Activated CD4-positive, alpha-beta memory T cell treated with anti-CD3 and anti-CD28 coated beads for 36 hours (primary cell): ENCODE data around the gene GLRA1. TPM values are rescaled to one million over a fixed set of nuclear protein-coding genes. Genes with fewer than 3 reads are reported as not detected.

Experiments used
- CTCF ChIA-PET: fragments of 350-600 bp; sonication (Branson Sonifier 250); formaldehyde crosslinking; loops from one replicate; lab custom pipeline; 2021; ENCODE audit warnings: antibody characterized with exemption, inconsistent platforms; lab: Charles Lee
- POLR2A ChIA-PET: fragments of 350-600 bp; sonication (Branson Sonifier 250); formaldehyde crosslinking; loops from one replicate; lab custom pipeline; 2021; ENCODE audit warnings: antibody characterized with exemption; lab: Charles Lee
- DNase-seq: peaks from one replicate; pipeline ENCODE4 v3.0.0-alpha.2; 2020
- H3K27ac Mint-ChIP-seq: one replicate; pipeline ENCODE4 v1.8.0; 2021; ENCODE audit warnings: mixed read lengths
- H3K27me3 Mint-ChIP-seq: one replicate; pipeline ENCODE4 v1.8.0; 2021; ENCODE audit warnings: mixed read lengths
- H3K36me3 Mint-ChIP-seq: one replicate; pipeline ENCODE4 v1.8.0; 2021; ENCODE audit warnings: mixed read lengths
- H3K4me1 Mint-ChIP-seq: one replicate; pipeline ENCODE4 v1.8.0; 2021; ENCODE audit warnings: low read depth, mixed read lengths
- H3K4me3 Mint-ChIP-seq: one replicate; pipeline ENCODE4 v1.8.0; 2021; ENCODE audit warnings: mild to moderate bottlenecking, mixed read lengths
- H3K9me3 Mint-ChIP-seq: one replicate; pipeline ENCODE4 v1.8.0; 2021; ENCODE audit warnings: mixed read lengths
- intact Hi-C: fragments of 100-400 bp; cut with micrococcal nuclease; formaldehyde crosslinking; loops from one replicate; pipeline ENCODE4 v1.15.1; 2023
- total RNA-seq, 2 experiments: library from RNA; stranded (reverse); gene quantifications; one replicate each; pipeline ENCODE4 v1.2.3, GENCODE V29; 2021

Gene GLRA1
- total RNA-seq, 2 experiments from 2014 or later = not detected

DNA sequence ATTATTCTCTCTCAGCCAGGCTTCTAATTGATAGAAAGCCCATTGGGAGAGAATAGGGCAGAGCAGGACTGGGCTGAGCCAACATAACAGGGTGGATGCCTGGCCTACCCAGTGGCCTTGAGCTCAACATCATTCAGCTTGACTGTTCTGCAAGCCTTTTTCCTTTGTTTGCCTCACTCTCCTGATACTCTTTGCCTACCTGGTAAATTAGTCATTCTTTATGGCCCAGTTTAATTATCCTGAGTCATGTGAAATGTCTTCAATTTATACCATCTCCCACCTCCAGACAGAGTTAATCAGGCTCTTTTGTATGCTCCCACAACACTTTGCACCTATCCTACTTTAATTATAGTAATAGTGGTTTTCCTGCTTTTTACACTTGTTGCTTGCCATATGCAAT lies 13.6 kb downstream of the GLRA1 start:
- intact Hi-C loops = no loop called here
- H3K9me3 Mint-ChIP-seq = no peaks in the 10 kb centered on the region
- H3K36me3 Mint-ChIP-seq = no peaks in the 10 kb centered on the region
- no peak overlapping the region for H3K4me3 Mint-ChIP-seq
- no peaks in the 10 kb centered on the region for H3K4me1 Mint-ChIP-seq
- no peaks in the 10 kb centered on the region for H3K27me3 Mint-ChIP-seq
- DNase-seq = no peak
- ChIA-PET CTCF (no interaction called here), POLR2A (no interaction called here)
- no peak overlapping the region for H3K27ac Mint-ChIP-seq

DNA sequence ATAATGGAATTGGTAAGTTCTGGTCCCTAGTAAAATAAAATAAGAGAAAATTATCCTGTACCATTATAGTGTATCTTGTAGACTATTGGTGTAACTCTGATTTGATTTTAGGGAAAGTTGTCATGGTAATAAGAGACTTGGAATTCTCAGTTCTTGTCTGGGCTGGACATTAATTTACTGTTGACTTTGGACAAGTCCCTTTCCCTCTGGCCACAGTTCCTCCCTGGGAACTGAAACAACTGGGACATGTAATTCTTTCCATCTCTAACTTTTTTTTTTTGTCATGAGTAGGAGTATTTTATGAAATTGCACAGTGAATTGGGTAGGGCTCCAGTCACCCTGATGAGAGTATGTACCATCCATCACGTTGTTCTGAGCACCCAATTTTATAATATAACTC lies 15.0 kb downstream of the GLRA1 start:
- intact Hi-C loops = no loop called here
- ChIA-PET CTCF (no interaction called here), POLR2A (no interaction called here)
- no peaks in the 10 kb centered on the region for H3K27me3 Mint-ChIP-seq
- no peak for DNase-seq
- no peak overlapping the region for H3K4me3 Mint-ChIP-seq
- H3K36me3 Mint-ChIP-seq = no peaks in the 10 kb centered on the region
- H3K27ac Mint-ChIP-seq = no peak overlapping the region
- no peaks in the 10 kb centered on the region for H3K4me1 Mint-ChIP-seq
- no peaks in the 10 kb centered on the region for H3K9me3 Mint-ChIP-seq

DNA sequence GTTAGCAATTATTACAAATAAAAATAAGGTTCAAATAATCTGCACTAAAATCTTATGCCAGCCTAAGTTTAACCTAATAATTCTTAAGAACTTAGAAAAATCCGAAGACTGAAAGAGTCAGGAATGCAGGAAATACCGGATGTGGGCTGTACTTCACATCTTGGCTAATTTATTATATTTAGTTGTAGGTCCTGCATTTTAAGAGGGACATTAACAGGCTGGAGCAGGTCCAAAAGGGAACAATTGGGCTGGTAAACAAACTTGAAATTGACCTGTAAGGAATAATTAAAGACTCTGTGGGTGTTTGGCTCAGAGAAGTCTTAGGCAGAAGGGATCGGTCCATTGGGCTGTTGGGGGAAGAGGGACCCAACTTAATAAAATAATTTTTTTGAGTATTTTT lies 18.4 kb downstream of the GLRA1 start:
- H3K4me1 Mint-ChIP-seq = no peaks in the 10 kb centered on the region
- CTCF ChIA-PET = no interaction called here

DNA sequence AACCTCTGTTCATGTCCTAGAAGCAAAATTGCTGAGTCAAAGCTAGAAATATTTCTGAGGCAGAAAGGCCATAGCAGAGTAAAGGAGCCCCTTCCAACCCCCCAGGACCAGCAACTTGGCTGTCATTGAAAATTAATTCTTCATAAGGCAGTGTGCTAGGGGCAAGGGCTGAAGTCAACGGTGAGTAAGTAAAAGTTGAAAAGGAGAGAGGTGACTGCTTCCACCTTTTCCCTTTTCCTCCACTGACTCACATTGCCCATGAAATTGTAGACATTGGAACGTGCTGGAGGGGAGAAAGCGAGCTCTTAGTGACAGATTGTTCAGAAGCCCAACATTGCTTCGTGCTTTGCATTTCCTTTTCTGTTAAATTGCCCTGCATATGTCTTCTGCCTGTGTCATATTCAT lies 19.1 kb downstream of the GLRA1 start:
- Mint-ChIP-seq H3K27me3 (no peaks in the 10 kb centered on the region), H3K4me3 (no peak overlapping the region), H3K4me1 (no peaks in the 10 kb centered on the region), H3K27ac (no peak overlapping the region), H3K9me3 (no peaks in the 10 kb centered on the region), H3K36me3 (no peaks in the 10 kb centered on the region)
- ChIA-PET POLR2A (no interaction called here), CTCF (no interaction called here)
- intact Hi-C loops = no loop called here
- DNase-seq = no peak

More for the DNA sequence above, 18.4 kb downstream of the GLRA1 start:
- Mint-ChIP-seq H3K4me3 (no peak overlapping the region), H3K9me3 (no peaks in the 10 kb centered on the region), H3K27me3 (no peaks in the 10 kb centered on the region), H3K36me3 (no peaks in the 10 kb centered on the region), H3K27ac (no peak overlapping the region)
- intact Hi-C loops = no loop called here
- DNase-seq = no peak
- POLR2A ChIA-PET = no interaction called here

DNA sequence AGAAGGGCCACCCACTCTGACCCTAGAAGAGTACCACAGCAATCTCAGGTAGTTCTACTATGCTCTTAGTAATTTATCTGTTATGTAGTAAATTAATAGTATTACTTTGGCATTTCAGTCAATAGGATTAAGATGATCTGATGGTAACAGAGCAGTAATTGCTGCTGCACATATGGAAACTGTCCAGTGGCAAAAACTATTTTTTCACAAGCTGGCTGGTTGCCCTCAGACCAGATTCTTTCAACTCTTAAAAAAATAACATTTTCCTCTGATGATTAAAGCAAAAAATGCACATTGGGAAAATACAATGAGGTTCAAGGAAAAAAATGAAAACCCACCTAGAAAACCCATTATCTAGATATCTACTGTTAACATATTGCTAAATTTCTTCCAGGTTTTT lies 19.7 kb downstream of the GLRA1 start:
- Mint-ChIP-seq H3K36me3 (no peaks in the 10 kb centered on the region), H3K9me3 (no peaks in the 10 kb centered on the region), H3K27me3 (no peaks in the 10 kb centered on the region), H3K4me1 (no peaks in the 10 kb centered on the region), H3K27ac (no peak overlapping the region), H3K4me3 (no peak overlapping the region)
- ChIA-PET POLR2A (no interaction called here), CTCF (no interaction called here)
- no peak for DNase-seq
- intact Hi-C loops = no loop called here

DNA sequence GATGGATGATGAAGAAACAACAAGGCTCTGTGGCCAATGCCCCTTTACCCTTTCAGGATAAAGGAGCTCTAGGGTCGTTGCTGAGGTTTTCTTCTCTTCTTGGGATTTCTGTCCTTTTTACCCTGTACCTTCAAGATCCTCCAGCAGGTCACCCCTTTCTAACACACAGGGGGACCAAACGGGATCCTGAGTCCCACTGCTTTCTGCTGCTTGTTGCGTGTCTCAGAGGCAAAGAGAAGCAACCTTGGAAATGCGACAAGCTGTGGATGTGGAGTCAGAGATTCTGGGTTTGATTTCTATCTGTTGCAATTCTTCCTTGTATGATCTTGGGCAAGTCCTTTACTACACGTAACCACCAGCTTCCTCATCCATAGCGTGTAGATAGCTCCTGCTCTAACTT lies 20.5 kb downstream of the GLRA1 start:
- H3K9me3 Mint-ChIP-seq = no peaks in the 10 kb centered on the region
- no peaks in the 10 kb centered on the region for H3K4me1 Mint-ChIP-seq
- intact Hi-C loops = no loop called here
- POLR2A ChIA-PET = no interaction called here
- no peaks in the 10 kb centered on the region for H3K27me3 Mint-ChIP-seq
- no peaks in the 10 kb centered on the region for H3K36me3 Mint-ChIP-seq
- H3K27ac Mint-ChIP-seq = no peak overlapping the region
- no peak overlapping the region for H3K4me3 Mint-ChIP-seq
- no peak for DNase-seq
- CTCF ChIA-PET = no interaction called here

DNA sequence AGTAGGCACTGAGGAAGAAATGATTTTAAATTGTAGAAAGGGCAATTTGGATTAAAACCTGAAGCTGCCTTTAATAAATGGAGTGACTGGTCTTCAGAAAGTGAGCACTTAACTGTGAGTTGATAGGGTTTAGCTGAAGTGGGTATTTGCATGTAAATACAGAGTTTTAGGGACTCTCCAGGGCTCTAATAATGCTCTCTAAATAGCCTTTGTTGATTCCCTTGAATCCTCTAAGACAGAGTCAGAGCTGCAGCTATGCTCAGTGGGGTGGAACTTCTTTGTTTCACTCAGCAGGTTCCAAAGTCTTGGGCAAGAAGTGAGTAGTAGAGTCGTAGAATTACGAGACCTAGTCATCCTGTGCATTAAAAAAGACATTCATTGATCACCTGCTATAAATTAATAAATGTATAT lies 21.4 kb downstream of the GLRA1 start:
- POLR2A ChIA-PET = no interaction called here
- DNase-seq = no peak
- no peaks in the 10 kb centered on the region for H3K9me3 Mint-ChIP-seq
- H3K36me3 Mint-ChIP-seq = no peaks in the 10 kb centered on the region
- H3K27me3 Mint-ChIP-seq = peaks cover 2% of the 10 kb centered on the region
- CTCF ChIA-PET = no interaction called here
- no peak overlapping the region for H3K27ac Mint-ChIP-seq
- no peaks in the 10 kb centered on the region for H3K4me1 Mint-ChIP-seq
- intact Hi-C loops = no loop called here
- no peak overlapping the region for H3K4me3 Mint-ChIP-seq

DNA sequence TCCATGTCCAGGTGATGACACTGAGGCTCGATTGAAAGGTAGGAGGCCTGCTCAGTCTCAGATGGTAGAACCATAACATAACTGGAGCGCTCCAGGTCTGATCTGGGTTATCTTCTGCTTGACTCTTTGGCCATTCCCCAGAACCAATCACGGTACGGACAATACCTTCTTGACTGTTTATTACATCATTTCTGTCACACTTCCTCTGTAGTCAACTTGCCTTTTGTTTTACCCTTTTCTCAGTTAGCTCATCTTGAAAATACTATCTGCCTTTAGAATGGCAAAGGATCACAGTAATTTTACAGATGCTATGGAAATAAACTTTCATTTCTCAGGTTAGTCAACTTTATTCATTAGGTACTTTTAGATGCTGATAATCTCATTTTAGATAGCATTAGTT lies 22.4 kb downstream of the GLRA1 start:
- no peak overlapping the region for H3K4me3 Mint-ChIP-seq
- ChIA-PET CTCF (interaction anchor here (0.6 kb wide), 1 partner anchor 31 kb away, joined by 4 read pairs; no protein-coding TSS in a partner anchor), POLR2A (no interaction called here)
- intact Hi-C loops = no loop called here
- peaks cover 2% of the 10 kb centered on the region for H3K27me3 Mint-ChIP-seq
- no peak for DNase-seq
- no peaks in the 10 kb centered on the region for H3K36me3 Mint-ChIP-seq
- H3K27ac Mint-ChIP-seq = no peak overlapping the region
- H3K4me1 Mint-ChIP-seq = no peaks in the 10 kb centered on the region
- H3K9me3 Mint-ChIP-seq = no peaks in the 10 kb centered on the region

DNA sequence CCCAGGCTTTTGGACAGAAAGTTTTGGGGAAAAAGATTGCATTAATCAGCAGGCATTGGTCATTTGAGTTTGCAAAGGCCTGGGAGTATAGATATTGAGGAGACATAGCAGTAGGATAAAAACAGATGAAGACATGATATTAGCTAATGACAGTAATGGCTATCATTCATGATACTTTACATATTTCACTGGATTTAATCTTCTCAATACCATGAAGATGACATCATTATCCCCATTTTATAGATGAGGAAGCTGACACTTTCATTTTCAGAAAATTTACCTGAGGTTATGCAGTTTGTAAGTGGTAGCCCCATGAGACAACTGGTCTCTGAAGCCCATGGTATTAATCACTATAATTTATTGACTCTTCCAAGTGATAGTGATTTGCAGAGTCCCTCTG lies 23.0 kb downstream of the GLRA1 start:
- H3K4me3 Mint-ChIP-seq = no peak overlapping the region

DNA sequence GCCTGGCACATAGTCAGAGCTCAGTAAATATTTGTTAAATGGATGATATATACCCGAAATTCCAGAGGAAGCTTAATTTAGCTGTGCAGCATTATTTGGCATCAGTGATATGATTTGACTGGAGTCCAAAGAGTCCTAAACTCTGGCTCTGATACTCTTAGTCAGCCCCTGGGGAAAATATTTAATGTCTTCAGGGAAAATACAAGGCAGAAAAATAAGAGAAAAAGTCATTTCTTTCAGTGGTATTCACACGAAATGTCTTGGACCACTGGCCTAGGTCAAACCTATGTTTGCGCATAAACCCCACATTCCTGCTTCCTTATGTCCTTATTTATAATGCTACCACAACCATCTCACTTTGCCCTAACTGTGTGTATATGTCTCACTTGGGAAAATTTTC lies 23.8 kb downstream of the GLRA1 start:
- CTCF ChIA-PET = interaction anchor here (0.8 kb wide), 1 partner anchor 27 kb away, joined by 3 read pairs; no protein-coding TSS in a partner anchor
- H3K9me3 Mint-ChIP-seq = no peaks in the 10 kb centered on the region

More for the DNA sequence above, 23.0 kb downstream of the GLRA1 start:
- peaks cover 2% of the 10 kb centered on the region for H3K27me3 Mint-ChIP-seq
- no peaks in the 10 kb centered on the region for H3K4me1 Mint-ChIP-seq
- H3K9me3 Mint-ChIP-seq = no peaks in the 10 kb centered on the region
- DNase-seq = no peak
- ChIA-PET POLR2A (no interaction called here), CTCF (interaction anchor here (0.8 kb wide), 1 partner anchor 26 kb away, joined by 3 read pairs; no protein-coding TSS in a partner anchor)
- intact Hi-C loops = no loop called here
- no peaks in the 10 kb centered on the region for H3K36me3 Mint-ChIP-seq
- H3K27ac Mint-ChIP-seq = no peak overlapping the region

DNA sequence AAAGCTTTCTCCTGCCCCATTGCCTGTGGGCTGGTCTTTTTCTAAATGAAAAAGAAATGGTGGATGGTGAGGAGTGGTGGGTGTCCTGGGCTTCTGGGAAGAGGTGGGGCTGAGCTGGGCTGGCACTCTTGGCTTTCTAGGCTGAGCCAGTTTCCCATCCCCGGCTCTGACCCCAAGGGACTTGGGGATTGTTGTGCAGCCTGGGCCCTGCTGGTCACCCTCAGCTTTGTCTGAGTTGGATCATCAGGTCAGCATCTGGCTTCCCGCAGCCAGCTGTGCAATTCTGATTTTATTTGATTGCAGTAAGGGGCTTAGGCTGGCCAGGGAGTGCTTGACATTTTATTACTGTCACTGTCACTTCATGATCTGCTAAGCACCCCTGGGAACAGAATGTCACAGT lies 25.3 kb downstream of the GLRA1 start:
- intact Hi-C loops = no loop called here
- Mint-ChIP-seq H3K9me3 (no peaks in the 10 kb centered on the region), H3K4me1 (no peaks in the 10 kb centered on the region), H3K27me3 (peaks cover 2% of the 10 kb centered on the region), H3K4me3 (no peak overlapping the region), H3K36me3 (no peaks in the 10 kb centered on the region), H3K27ac (no peak overlapping the region)
- DNase-seq = no peak
- CTCF ChIA-PET = no interaction called here
- POLR2A ChIA-PET = no interaction called here

More for the DNA sequence above, 23.8 kb downstream of the GLRA1 start:
- POLR2A ChIA-PET = no interaction called here
- DNase-seq = no peak
- peaks cover 2% of the 10 kb centered on the region for H3K27me3 Mint-ChIP-seq
- H3K36me3 Mint-ChIP-seq = no peaks in the 10 kb centered on the region
- intact Hi-C loops = no loop called here
- H3K27ac Mint-ChIP-seq = no peak overlapping the region
- no peak overlapping the region for H3K4me3 Mint-ChIP-seq
- no peaks in the 10 kb centered on the region for H3K4me1 Mint-ChIP-seq

DNA sequence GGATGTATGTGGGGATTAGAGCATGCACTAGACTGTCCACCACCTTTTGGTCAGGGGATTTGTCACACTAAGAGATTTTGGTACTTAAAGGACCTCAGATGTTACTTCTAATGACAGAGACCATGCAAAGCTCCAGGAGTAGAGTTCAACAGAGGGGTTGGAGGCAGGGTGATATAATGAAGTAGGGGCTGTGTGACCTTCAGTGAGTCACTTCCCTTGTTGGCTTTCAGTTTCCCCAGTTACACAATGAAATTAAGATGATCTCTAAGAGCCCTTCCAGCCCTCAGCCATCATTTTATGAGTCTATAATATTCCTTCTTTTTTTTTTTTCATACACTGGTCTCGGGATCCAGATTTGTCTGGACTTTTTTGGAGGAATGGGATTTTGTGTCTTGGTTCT lies 26.8 kb downstream of the GLRA1 start:
- POLR2A ChIA-PET = no interaction called here
- CTCF ChIA-PET = no interaction called here
- no peak overlapping the region for H3K27ac Mint-ChIP-seq
- no peaks in the 10 kb centered on the region for H3K4me1 Mint-ChIP-seq
- intact Hi-C loops = no loop called here
- DNase-seq = no peak
- H3K4me3 Mint-ChIP-seq = no peak overlapping the region
- H3K27me3 Mint-ChIP-seq = peaks cover 2% of the 10 kb centered on the region
- H3K36me3 Mint-ChIP-seq = no peaks in the 10 kb centered on the region
- no peaks in the 10 kb centered on the region for H3K9me3 Mint-ChIP-seq

DNA sequence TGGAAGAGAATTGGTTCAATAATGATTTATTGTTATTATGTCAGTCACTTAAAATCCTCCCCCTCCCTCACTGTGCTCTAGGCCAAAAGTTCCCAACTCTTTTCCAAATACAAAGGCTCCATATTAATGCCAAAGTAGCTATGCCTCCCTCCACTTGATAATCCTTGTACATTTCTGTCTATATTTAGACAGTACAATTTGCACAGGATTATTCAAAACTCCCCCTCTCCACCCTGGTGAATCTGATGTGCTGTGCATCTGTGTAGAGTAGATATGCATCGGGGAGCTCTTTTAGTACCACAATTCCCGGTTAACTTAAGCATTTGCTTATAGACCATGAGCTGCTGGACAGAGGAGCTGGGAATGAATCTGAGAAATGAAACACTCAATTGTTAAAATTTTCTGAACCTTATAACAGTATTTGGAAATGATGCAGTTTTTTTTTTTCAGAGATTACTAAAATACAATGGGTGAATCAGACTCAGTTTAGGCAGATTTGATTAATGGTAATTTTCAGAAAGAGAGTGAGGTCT lies 27.6 kb downstream of the GLRA1 start:
- H3K9me3 Mint-ChIP-seq = no peaks in the 10 kb centered on the region
- ChIA-PET CTCF (no interaction called here), POLR2A (no interaction called here)
- no peak overlapping the region for H3K4me3 Mint-ChIP-seq
- no peak for DNase-seq
- H3K36me3 Mint-ChIP-seq = no peaks in the 10 kb centered on the region
- H3K27me3 Mint-ChIP-seq = peaks cover 2% of the 10 kb centered on the region
- H3K4me1 Mint-ChIP-seq = no peaks in the 10 kb centered on the region
- intact Hi-C loops = no loop called here
- H3K27ac Mint-ChIP-seq = no peak overlapping the region
